OCI-LY7 (cell line): ENCODE data around the gene GOSR1. TPM values are rescaled to one million over a fixed set of nuclear protein-coding genes. Genes with fewer than 3 reads are reported as not detected.
"Not testable (repeated sequence)": the region's sequence is repeated elsewhere in the genome, so short reads cannot be mapped to it uniquely, and the experiment has no call there.

ENCODE experiments used
- BruUV-seq: library from RNA; stranded (reverse); fragments of 400-500 nt; replicated peaks from 2 replicates; lab custom pipeline; 2021; lab: Mats Ljungman, UMichigan
- CTCF ChIA-PET: fragments of 300-600 bp; sonication (Branson Sonifier 250); formaldehyde crosslinking; loops from one replicate; lab custom pipeline; 2022; ENCODE audit warnings: antibody characterized with exemption; ENCODE audit not compliant: unreplicated experiment; lab: Charles Lee
- POLR2A ChIA-PET: fragments of 300-600 bp; sonication (Branson Sonifier 250); formaldehyde crosslinking; loops from one replicate; lab custom pipeline; 2022; ENCODE audit warnings: antibody characterized with exemption; lab: Charles Lee
- DNase-seq: peaks from one replicate; pipeline ENCODE4 v3.0.0-alpha.2; 2015; ENCODE audit warnings: low spot score
- H2AFZ ChIP-seq: fragments of 200-600 bp; sonication (generic), shearing (Covaris generic); 2 replicates; pipeline ENCODE4 v1.6.1; 2014; ENCODE audit warnings: mild to moderate bottlenecking, antibody characterized with exemption, low read length, moderate library complexity
- H3K27ac ChIP-seq: fragments of 200-600 bp; sonication (generic); 2 replicates; pipeline ENCODE4 v1.5.1; 2014; ENCODE audit warnings: mixed run types, low read depth, mild to moderate bottlenecking, moderate library complexity, low read length, inconsistent platforms; ENCODE audit not compliant: poor library complexity, severe bottlenecking
- H3K36me3 ChIP-seq: fragments of 200-600 bp; sonication (generic); 2 replicates; pipeline ENCODE4 v1.6.1; 2014; ENCODE audit warnings: mild to moderate bottlenecking, antibody characterized with exemption, low read length, moderate library complexity, mixed read lengths; ENCODE audit not compliant: insufficient read depth
- H3K4me1 ChIP-seq: fragments of 200-600 bp; sonication (generic); 2 replicates; pipeline ENCODE4 v1.5.1; 2014; ENCODE audit warnings: mild to moderate bottlenecking, low read length; ENCODE audit not compliant: insufficient read depth, poor library complexity, severe bottlenecking
- H3K4me2 ChIP-seq: fragments of 200-600 bp; sonication (generic); 2 replicates; pipeline ENCODE4 v1.6.1; 2014; ENCODE audit warnings: mild to moderate bottlenecking, low read length
- H3K4me3 ChIP-seq: fragments of 200-600 bp; sonication (generic); 2 replicates; pipeline ENCODE4 v1.5.1; 2014; ENCODE audit warnings: mild to moderate bottlenecking, low read depth, low read length; ENCODE audit not compliant: poor library complexity, severe bottlenecking
- H3K79me2 ChIP-seq: fragments of 200-600 bp; sonication (generic); 2 replicates; pipeline ENCODE4 v1.6.1; 2016; ENCODE audit warnings: low read depth, mild to moderate bottlenecking, low read length, moderate library complexity, mixed read lengths; ENCODE audit not compliant: insufficient read depth
- H3K9me2 ChIP-seq: fragments of 200-600 bp; sonication (generic); 2 replicates; pipeline ENCODE4 v1.6.1; 2016; ENCODE audit warnings: mild to moderate bottlenecking, low read length, mixed read lengths; ENCODE audit not compliant: insufficient read depth
- H3K9me3 ChIP-seq: fragments of 200-600 bp; sonication (generic); 2 replicates; pipeline ENCODE4 v1.6.1; 2014; ENCODE audit warnings: mild to moderate bottlenecking, mixed run types, low read length, mixed read lengths
- H4K20me1 ChIP-seq: fragments of 200-600 bp; sonication (generic); 2 replicates; pipeline ENCODE4 v1.6.1; 2014; ENCODE audit warnings: mild to moderate bottlenecking, antibody characterized with exemption, low read length, moderate library complexity, mixed read lengths; ENCODE audit not compliant: insufficient read depth
- CTCF ChIP-seq: fragments of 200-600 bp; sonication (generic); conservative IDR thresholded peaks from 2 replicates; pipeline ENCODE4 v1.5.1; 2014; ENCODE audit warnings: mild to moderate bottlenecking, antibody characterized with exemption, low read length, moderate library complexity, mixed read lengths
- EZH2phosphoT487 ChIP-seq: fragments of 200-600 bp; sonication (generic); IDR thresholded peaks from 2 replicates; pipeline ENCODE4 v1.6.1; 2018; ENCODE audit warnings: low read depth, borderline replicate concordance, mild to moderate bottlenecking, mixed run types, antibody characterized with exemption, low read length, moderate library complexity, mixed read lengths
- intact Hi-C: fragments of 100-400 bp; cut with micrococcal nuclease; formaldehyde crosslinking; loops from one replicate; pipeline ENCODE4 v1.10.0; 2022; ENCODE audit not compliant: unreplicated experiment
- total RNA-seq, 2 experiments: library from RNA; depleted of rRNA in 1 of 2; stranded (reverse); fragments of >200 nt in 1 of 2; shearing (Covaris generic) in 1 of 2; gene quantifications; 2 replicates each; pipeline ENCODE4 v1.2.3, GENCODE V29; 2014 to 2022

Gene GOSR1
- total RNA-seq, 2 experiments from 2014 or later: 15.9 to 49.8 TPM

- Histone ChIP-seq H3K4me1 (no peaks in the 10 kb centered on the region), H2AFZ (no peak overlapping the region), H4K20me1 (no peaks in the 10 kb centered on the region), H3K9me2 (no peaks in the 10 kb centered on the region), H3K4me2 (no peak overlapping the region), H3K79me2 (no peaks in the 10 kb centered on the region), H3K27ac (no peak overlapping the region), H3K36me3 (no peaks in the 10 kb centered on the region), H3K4me3 (no peak overlapping the region), H3K9me3 (no peaks in the 10 kb centered on the region)
- intact Hi-C loops: no loop called here
- DNase-seq: no peak
- ChIA-PET POLR2A (no interaction called here), CTCF (no interaction called here)
- BruUV-seq: no TSS peak
- no peak for TF ChIP-seq EZH2phosphoT487
Measured at GRCh38 chr17:30571921-30572320, 94.7 kb downstream of the GOSR1 start.

DNA sequence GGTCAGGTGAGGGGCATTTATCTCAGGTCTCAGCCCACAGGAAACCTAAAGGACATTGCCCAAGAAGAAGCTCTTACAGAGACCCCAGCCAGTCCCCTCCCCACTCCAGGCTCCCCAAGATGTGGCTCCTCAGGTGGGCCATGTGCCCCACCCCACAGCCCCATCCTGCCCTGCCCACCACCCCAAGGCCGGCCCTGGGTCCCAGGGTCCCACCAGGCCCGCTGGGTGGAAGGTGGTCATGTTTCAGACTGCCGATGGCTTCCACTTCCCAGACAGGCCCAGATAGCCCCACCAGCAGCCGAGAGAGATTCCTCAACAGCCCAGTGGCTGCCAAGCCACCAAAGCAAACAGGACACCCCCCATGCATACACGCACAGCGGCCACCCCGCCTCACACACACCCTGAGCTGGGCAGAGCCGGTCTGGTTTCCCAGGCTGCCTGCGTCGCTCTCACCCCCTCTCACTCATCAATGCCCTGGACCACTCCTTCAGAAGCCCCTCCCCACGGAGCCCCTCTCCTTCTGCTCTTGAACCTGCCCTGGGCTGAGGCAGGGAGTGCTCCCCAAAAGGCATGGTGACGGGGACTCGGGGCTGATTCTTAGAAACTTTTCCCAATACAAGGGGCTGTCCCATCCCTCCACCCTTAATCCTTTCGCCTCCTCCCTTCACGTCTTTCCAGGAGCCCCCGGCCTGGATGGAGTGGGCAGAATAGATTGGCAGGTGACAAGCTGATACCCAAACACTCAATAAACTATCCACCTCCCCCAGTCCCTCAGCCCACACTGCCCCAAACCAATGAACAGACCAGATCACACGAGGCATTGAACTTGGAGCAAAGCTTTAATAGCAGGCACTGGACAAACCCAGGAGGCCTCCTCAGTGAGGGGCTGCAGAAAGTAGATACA, 95.7 kb downstream of the GOSR1 start:
- H2AFZ ChIP-seq, CTCF ChIA-PET, DNase-seq: not testable (repeated sequence)

DNA sequence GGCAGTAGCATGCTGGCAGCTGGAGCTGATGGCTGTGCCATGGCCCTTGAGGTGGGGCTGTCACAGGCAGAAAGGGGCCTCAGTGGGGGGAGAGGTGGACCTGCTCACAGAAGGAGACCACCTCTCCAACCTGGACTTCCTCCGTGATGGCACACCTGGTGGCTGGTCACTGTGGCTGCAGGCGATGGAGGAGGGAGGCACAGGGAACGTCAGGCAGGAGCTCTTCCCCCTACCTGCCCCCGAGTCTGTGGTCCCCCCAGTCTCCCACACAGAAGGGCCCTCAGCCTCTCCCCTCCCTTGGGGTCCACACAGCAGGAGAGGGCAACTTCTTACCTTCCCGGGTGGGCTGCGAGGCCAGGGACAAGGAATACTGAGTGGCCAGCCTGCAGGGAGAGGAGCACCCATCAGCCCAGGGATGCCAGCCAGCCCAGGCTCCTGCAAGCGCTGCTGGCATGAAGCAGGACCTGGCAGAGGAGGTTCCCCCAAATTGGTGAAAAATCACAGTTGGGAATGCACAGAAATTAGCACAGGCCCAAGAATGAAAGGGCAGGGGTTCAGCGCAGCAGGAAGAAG, 96.5 kb downstream of the GOSR1 start:
- H3K4me2 ChIP-seq: no peak overlapping the region
- BruUV-seq: no TSS peak
- intact Hi-C loops: no loop called here
- no peaks in the 10 kb centered on the region for H4K20me1 ChIP-seq
- no peak overlapping the region for H2AFZ ChIP-seq
- no peaks in the 10 kb centered on the region for H3K9me3 ChIP-seq
- no peaks in the 10 kb centered on the region for H3K36me3 ChIP-seq
- ChIA-PET POLR2A (no interaction called here), CTCF (no interaction called here)
- H3K27ac ChIP-seq: no peak overlapping the region
- no peak overlapping the region for H3K4me3 ChIP-seq
- H3K79me2 ChIP-seq: no peaks in the 10 kb centered on the region
- TF ChIP-seq CTCF (no peak), EZH2phosphoT487 (no peak)
- no peaks in the 10 kb centered on the region for H3K9me2 ChIP-seq
- DNase-seq: no peak
- no peaks in the 10 kb centered on the region for H3K4me1 ChIP-seq

More for the DNA sequence above, 95.7 kb downstream of the GOSR1 start:
- H3K4me2 ChIP-seq, H3K79me2 ChIP-seq, H3K36me3 ChIP-seq, intact Hi-C loops, H3K4me3 ChIP-seq, H3K27ac ChIP-seq, H3K4me1 ChIP-seq, BruUV-seq, H3K9me3 ChIP-seq, POLR2A ChIA-PET, H3K9me2 ChIP-seq, H4K20me1 ChIP-seq: not testable (repeated sequence)

GRCh38 chr17:30574309-30574708, 97.1 kb downstream of the GOSR1 start:
- DNase-seq, H3K36me3 ChIP-seq, H3K4me2 ChIP-seq, CTCF ChIA-PET, H3K9me3 ChIP-seq, H3K79me2 ChIP-seq, POLR2A ChIA-PET, H2AFZ ChIP-seq, H3K9me2 ChIP-seq, H4K20me1 ChIP-seq, H3K4me3 ChIP-seq, H3K27ac ChIP-seq, BruUV-seq, H3K4me1 ChIP-seq, intact Hi-C loops: not testable (repeated sequence)

GRCh38 chr17:30574806-30575205, 97.6 kb downstream of the GOSR1 start:
- H3K36me3 ChIP-seq, H4K20me1 ChIP-seq, POLR2A ChIA-PET, H3K79me2 ChIP-seq, H3K9me2 ChIP-seq, H3K27ac ChIP-seq, H3K4me1 ChIP-seq, BruUV-seq, DNase-seq, H2AFZ ChIP-seq, H3K4me3 ChIP-seq, H3K9me3 ChIP-seq, H3K4me2 ChIP-seq, CTCF ChIA-PET, intact Hi-C loops: not testable (repeated sequence)
